ENCODE measurements around the gene MIXL1.
"Not testable (repeated sequence)": the region's sequence is repeated elsewhere in the genome, so short reads cannot be mapped to it uniquely, and the experiment has no call there.

Gene MIXL1

DNA sequence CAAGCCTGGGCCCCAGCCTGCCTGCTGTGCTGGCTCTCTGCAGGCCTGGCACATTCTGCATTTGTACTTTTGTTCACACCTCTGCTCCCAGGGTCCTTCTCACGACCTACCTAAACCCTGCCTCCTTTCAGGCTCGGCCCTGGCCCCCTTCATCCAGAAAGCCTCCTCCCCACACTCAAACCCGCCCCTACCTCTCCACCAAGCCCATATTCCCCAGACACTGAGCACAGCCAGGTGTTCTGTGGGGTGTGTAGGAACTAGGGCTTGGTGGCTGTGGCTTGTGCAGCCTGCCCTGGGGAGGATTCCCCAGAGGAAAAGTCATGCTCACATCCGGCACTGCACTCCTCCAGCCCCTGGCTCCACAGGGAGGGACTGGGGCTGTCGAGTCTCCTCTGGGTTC, 8.2 kb upstream of the MIXL1 start:
- DNase-seq (ENCODE audit: low read depth): no peak

DNA sequence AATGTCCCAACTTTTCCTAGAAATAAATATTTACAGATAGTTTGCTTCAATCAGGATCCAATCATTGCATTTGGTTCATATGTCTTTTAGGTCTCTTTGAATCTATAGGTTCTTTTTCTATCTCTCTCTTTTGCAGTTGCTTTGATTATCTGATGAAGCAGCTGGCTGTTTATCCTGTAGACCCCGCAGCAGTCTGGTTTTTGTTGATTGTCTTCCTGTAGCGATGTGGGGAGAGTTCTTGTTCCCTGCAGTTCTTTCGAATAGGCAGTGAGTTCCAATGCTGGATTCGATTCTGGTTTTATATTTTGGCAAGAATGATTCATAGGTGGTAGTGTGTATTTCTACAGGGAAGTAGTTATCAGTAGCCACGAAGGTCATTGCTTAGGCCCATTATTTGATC, 7.4 kb upstream of the MIXL1 start:
- no peak for DNase-seq (ENCODE audit: low read depth)

GRCh38 chr1:226217273-226217672, 6.2 kb upstream of the MIXL1 start:
- no peak for DNase-seq (ENCODE audit: low read depth)

- no peak for DNase-seq (ENCODE audit: low read depth)
Measured at GRCh38 chr1:226220473-226221189, 2.8 kb upstream of the MIXL1 start.

DNA sequence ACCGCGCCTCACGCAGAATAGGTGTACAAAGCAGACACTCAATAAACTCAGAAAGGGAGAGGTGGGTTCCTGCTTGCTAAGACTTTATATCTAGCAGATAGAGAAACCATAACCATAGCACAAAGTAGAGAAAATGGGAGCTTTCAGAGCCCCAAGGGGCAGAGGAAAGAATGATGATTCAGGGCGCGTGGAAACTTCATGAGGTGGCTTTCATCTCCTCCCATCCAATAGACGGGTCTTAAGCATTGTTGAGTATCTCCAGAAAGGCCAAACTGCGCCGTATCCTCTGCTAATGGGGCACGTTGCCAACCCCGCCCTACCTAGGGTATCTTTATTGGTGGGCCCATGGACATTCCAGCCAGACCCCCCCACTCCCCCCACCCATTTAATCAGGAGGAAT, 778 bp upstream of the MIXL1 start:
- no peak for DNase-seq (ENCODE audit: low read depth)

DNA sequence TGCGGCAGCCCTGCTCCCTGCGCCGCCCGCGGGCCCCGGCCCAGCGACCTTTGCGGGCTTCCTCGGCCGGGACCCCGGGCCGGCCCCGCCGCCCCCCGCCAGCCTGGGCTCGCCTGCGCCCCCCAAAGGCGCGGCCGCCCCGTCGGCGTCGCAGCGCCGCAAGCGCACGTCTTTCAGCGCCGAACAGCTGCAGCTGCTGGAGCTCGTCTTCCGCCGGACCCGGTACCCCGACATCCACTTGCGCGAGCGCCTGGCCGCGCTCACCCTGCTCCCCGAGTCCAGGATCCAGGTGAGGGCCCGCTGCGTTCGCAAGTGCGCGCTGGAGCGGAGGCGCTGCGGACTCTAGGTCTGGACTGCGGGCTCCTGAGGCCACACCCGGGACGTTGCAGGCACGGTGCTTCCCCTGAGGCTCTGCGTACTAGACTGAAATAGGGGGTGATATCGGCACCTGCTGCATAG, 351 bp downstream of the MIXL1 start:
- DNase-seq (ENCODE audit: low read depth): no peak

- no peak for DNase-seq (ENCODE audit: low read depth)
Measured at GRCh38 chr1:226226601-226227000, 3.1 kb downstream of the MIXL1 start.

DNA sequence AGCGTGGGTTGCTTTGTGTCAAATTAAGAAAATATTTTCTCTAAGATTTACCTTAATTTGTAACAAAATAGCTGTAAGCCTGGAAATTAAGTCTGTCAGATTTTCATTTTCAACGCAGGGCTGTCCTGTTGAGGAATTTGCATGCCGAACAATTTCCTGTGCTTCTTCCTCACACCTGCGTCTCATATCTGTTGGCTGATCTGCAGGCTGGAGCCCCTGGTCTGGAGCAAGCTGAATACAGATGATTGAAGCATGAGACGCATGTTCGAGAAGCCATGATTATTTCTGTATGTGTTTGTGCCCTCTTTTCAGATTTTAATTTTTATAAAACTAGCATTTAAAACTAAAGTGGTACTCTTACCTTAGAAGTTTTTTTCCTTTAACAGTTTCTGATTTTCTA, 9.8 kb downstream of the MIXL1 start:
- no peak for DNase-seq (ENCODE audit: low read depth)

GRCh38 chr1:226233806-226234205, 10.3 kb downstream of the MIXL1 start:
- DNase-seq (ENCODE audit: low read depth): no peak

DNA sequence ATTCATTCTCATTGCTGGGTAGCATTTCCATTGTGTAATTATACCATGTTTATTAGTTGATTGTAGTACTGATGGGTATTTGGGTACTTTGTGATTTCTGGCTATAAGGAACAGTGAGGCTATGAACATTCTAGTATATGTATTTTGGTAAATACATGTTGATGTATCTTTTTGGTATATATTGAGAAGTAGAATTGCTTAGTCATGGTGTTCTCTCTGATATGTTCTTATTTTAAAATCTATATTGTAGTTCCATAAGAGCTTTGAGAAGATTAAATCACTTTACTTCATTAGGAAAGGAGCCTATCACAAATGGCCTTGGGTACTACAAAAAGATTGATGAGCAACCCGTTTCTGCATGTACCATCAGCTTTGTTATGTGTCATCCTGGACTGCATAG, 13.4 kb downstream of the MIXL1 start:
- DNase-seq (ENCODE audit: low read depth): no peak

- no peak for DNase-seq (ENCODE audit: low read depth)
Measured at GRCh38 chr1:226239421-226239820, 16.0 kb downstream of the MIXL1 start.

DNA sequence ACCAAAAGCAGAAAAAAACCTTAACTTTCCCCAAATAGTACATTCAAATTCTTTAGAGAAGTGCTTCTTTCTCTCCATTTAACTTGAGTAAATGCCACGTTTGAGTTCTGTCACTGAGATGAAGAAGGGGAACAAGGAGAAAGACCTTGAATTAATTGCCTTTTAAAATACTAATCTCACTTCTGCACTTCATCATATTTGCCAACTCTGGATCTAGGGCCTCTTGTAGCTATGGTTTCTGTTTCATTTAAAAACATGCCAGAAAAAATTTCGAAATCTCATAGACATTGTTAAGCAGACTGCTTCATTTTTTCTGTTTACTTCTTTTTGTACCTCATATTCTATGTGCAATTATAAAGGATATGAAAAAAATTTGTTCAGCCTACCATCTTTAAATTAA, 24.6 kb downstream of the MIXL1 start:
- no peak for DNase-seq (ENCODE audit: low read depth)

DNA sequence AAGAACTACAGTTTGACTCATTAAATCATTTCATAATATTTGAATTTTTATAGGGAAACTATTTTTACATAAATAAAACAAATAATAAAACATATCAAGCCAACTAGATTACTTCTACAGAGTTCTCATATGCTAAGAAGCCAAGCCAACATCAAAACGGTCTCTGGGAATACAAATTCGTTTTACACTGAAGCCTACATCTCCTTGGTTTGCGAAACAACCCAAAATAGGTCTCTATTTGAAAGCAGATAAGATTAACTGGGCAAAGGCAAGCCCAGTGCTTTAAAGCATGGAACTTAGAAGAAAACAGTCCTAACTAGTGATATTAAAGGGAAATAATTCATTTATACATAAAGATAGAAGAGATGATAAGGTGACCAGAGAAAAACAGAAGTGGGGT, 25.3 kb downstream of the MIXL1 start:
- DNase-seq (ENCODE audit: low read depth): no peak

- DNase-seq (ENCODE audit: low read depth): no peak
Measured at GRCh38 chr1:226250511-226250910, 27.0 kb downstream of the MIXL1 start.

GRCh38 chr1:226252841-226253240, 29.4 kb downstream of the MIXL1 start:
- not testable (repeated sequence) for DNase-seq (ENCODE audit: low read depth)

DNA sequence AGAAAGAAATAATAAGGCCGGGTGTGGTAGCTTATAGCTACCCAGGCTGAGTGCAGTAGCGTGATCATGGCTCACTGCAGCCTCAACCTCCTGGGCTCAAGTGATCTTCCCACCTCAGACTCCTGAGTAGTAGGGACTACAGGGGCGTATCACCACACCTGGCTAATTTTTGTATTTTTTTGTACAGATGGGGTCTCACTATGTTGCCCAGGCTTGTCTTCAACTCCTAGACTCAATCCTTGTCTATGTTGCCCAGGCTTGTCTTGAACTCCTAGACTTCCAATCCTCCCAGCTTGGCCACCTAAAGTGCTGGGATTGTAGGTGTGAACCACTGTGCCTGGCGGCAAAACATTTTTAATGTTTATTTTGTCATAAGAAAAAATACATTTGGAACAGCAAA, 30.5 kb downstream of the MIXL1 start:
- DNase-seq (ENCODE audit: low read depth): no peak

DNA sequence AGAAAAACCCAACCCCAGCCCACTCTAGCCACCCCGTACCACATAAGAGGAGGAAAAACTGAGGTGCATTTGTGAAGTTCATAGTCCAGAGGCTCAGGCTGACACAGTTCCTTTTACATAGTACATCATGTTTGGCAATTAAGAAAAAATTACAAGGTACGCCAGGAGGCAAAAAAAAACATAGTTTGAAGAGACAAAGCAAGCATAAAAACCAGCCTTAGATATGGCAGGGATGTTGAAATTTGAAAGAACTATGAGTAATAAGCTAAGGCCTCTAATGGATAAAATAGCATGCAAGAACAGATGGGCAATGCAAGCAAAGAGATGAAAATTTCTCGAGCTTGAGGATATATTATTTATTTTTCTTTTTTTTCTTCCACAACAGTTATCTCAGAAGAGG, 31.9 kb downstream of the MIXL1 start:
- DNase-seq (ENCODE audit: low read depth): no peak

- DNase-seq (ENCODE audit: low read depth): no peak
Measured at GRCh38 chr1:226261818-226262217, 38.4 kb downstream of the MIXL1 start.

- DNase-seq (ENCODE audit: low read depth): no peak
Measured at GRCh38 chr1:226268421-226269124, 45.1 kb downstream of the MIXL1 start.

- not testable (repeated sequence) for DNase-seq (ENCODE audit: low read depth)
Measured at GRCh38 chr1:226272233-226272902, 48.9 kb downstream of the MIXL1 start.

DNA sequence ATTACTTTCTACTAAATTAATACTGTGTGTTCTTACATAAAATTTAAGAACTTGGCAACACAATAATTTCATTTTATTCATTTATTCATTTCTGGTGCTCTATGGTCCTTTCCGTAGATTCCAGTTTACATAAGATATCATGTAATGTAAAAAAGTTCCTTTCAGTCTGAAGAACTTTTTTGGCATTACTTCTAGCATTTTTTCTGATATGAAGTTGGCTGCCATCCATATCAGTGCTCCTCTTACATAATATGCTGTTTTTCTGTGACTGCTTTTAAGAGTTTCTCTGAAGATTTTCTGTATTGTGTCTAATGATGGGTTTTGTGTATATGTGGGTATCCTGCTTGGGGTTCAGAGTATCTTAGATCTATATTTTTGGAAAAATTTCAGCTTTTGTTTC, 50.7 kb downstream of the MIXL1 start:
- DNase-seq (ENCODE audit: low read depth): no peak

GRCh38 chr1:226276077-226276682, 52.7 kb downstream of the MIXL1 start:
- DNase-seq (ENCODE audit: low read depth): no peak
